Mesenteric fat pad (tissue), 1 donor: Measurements from ENCODE around the gene JAML. TPM values are rescaled to one million over a fixed set of nuclear protein-coding genes. Genes with fewer than 3 reads are reported as not detected.
A peak's percentile ranks its signal among the peaks of the same experiment; 100 is the strongest.

ENCODE experiments used
- DNase-seq: peaks from one replicate; pipeline ENCODE4 v3.0.0-alpha.2; 2020; ENCODE audit warnings: low spot score
- total RNA-seq: library from RNA; stranded (reverse); fragmentation: NEBNext Ultra II Directional; extraction: Animal tissue kit (Norgen Biotek cat#: 25700); gene quantifications from one replicate; pipeline ENCODE4 v1.2.1, GENCODE V29; 2021
- donor health status: DM: yes; HTN: yes; CAD: no.

Gene JAML
- total RNA-seq, 1 donor from 2014 or later = 7.9 TPM

GRCh38 chr11:118148856-118149255, 76.0 kb downstream of the JAML start:
- DNase-seq = no peak

GRCh38 chr11:118148240-118148639, 76.6 kb downstream of the JAML start:
- DNase-seq = no peak

GRCh38 chr11:118147502-118147901, 77.3 kb downstream of the JAML start:
- DNase-seq = no peak

- DNase-seq = no peak
Measured at GRCh38 chr11:118146554-118146953, 78.3 kb downstream of the JAML start.

- peak; percentile 94 for DNase-seq
Measured at GRCh38 chr11:118145285-118146227, 79.3 kb downstream of the JAML start.

- no peak for DNase-seq
Measured at GRCh38 chr11:118144301-118145268, 80.2 kb downstream of the JAML start.

Other genes starting within 250 kb of the JAML start
- 32.1 TPM for gene IL10RA, start 238.6 kb downstream of the JAML start, total RNA-seq
- not detected for gene TMPRSS4, start 147.9 kb downstream of the JAML start, total RNA-seq
- not detected for gene SMIM35, start 138.0 kb downstream of the JAML start, total RNA-seq
- gene SCN4B, start 72.2 kb downstream of the JAML start, total RNA-seq = 2.3 TPM
- not detected for gene SCN2B, start 48.4 kb downstream of the JAML start, total RNA-seq
- 1.7 TPM for gene MPZL3, start 27.4 kb upstream of the JAML start, total RNA-seq
- 36.8 TPM for gene MPZL2, start 39.3 kb upstream of the JAML start, total RNA-seq
- 2.2 TPM for gene CD3E, start 79.7 kb upstream of the JAML start, total RNA-seq
- 1.3 TPM for gene CD3D, start 117.7 kb upstream of the JAML start, total RNA-seq
- 1.1 TPM for gene CD3G, start 119.3 kb upstream of the JAML start, total RNA-seq
- 39.3 TPM for gene UBE4A, start 134.6 kb upstream of the JAML start, total RNA-seq
- 182 TPM for gene ATP5MG, start 176.6 kb upstream of the JAML start, total RNA-seq
- gene KMT2A, start 211.5 kb upstream of the JAML start, total RNA-seq = 43.6 TPM